SK-N-SH treated with all-trans-retinoic acid at 6 μM for 48 hours (cell line): ENCODE measurements around the gene SPTBN4.

Experiments
- ATAC-seq: fragments of 200-7000 bp; cut with Tn5 transposase; 3 replicates; pipeline ENCODE4 v1.9.1; 2020; ENCODE audit warnings: mild to moderate bottlenecking, moderate library complexity
- ARNTL ChIP-seq: fragments of 450-650 bp; formaldehyde crosslinking; IDR thresholded peaks from 2 replicates; pipeline ENCODE4 v1.5.0; 2020; ENCODE audit warnings: low read depth, mild to moderate bottlenecking, moderate library complexity, borderline replicate concordance
- BACH2 ChIP-seq: fragments of 250-450 bp; sonication (Bioruptor Pico); IDR thresholded peaks from 2 replicates; pipeline ENCODE4 v1.9.0; 2021; ENCODE audit warnings: mild to moderate bottlenecking, borderline replicate concordance
- CSRNP3 ChIP-seq: fragments of 250-450 bp; sonication (Bioruptor Pico); IDR thresholded peaks from 2 replicates; pipeline ENCODE4 v1.5.1; 2021; ENCODE audit warnings: mild to moderate bottlenecking, moderate library complexity
- GLIS3 ChIP-seq: fragments of 250-450 bp; sonication (Bioruptor Pico); IDR thresholded peaks from 2 replicates; pipeline ENCODE4 v1.5.0; 2020; ENCODE audit warnings: mild to moderate bottlenecking, moderate library complexity
- ISL1 ChIP-seq: fragments of 250-450 bp; sonication (Bioruptor Pico); IDR thresholded peaks from 2 replicates; pipeline ENCODE4 v2.1.2; 2022; ENCODE audit warnings: mild to moderate bottlenecking, moderate library complexity
- OSR1 ChIP-seq: fragments of 250-450 bp; sonication (Bioruptor Pico); IDR thresholded peaks from 2 replicates; pipeline ENCODE4 v1.8.0; 2022; ENCODE audit warnings: moderate library complexity, mild to moderate bottlenecking, inconsistent platforms
- RARB ChIP-seq: fragments of 250-450 bp; sonication (Bioruptor Pico); IDR thresholded peaks from 2 replicates; pipeline ENCODE4 v1.8.0; 2021; ENCODE audit warnings: mild to moderate bottlenecking, moderate library complexity
- SNAI2 ChIP-seq: fragments of 250-450 bp; sonication (Bioruptor Pico); IDR thresholded peaks from 2 replicates; pipeline ENCODE4 v1.5.0; 2020; ENCODE audit warnings: mild to moderate bottlenecking, moderate library complexity
- TOX ChIP-seq: fragments of 250-450 bp; sonication (Bioruptor Pico); IDR thresholded peaks from 2 replicates; pipeline ENCODE4 v1.8.0; 2021; ENCODE audit warnings: mild to moderate bottlenecking, moderate library complexity, borderline replicate concordance
- TSHZ2 ChIP-seq: fragments of 250-450 bp; sonication (Bioruptor Pico); IDR thresholded peaks from 2 replicates; pipeline ENCODE4 v1.5.0; 2020; ENCODE audit warnings: mild to moderate bottlenecking, moderate library complexity
- ZC3H10 ChIP-seq: fragments of 250-450 bp; sonication (Bioruptor Pico); IDR thresholded peaks from 2 replicates; pipeline ENCODE4 v1.5.1; 2021; ENCODE audit warnings: mild to moderate bottlenecking, moderate library complexity
- ZFP30 ChIP-seq: fragments of 450-650 bp; formaldehyde crosslinking; IDR thresholded peaks from 2 replicates; pipeline ENCODE4 v1.5.0; 2022; ENCODE audit warnings: mild to moderate bottlenecking, moderate library complexity
- ZNF565 ChIP-seq: fragments of 450-650 bp; formaldehyde crosslinking; conservative IDR thresholded peaks from 2 replicates; pipeline ENCODE4 v1.5.0; 2020; ENCODE audit warnings: low read depth, mild to moderate bottlenecking, moderate library complexity
- ZNF70 ChIP-seq: fragments of 450-650 bp; formaldehyde crosslinking; IDR thresholded peaks from 2 replicates; pipeline ENCODE4 v1.5.0; 2020; ENCODE audit warnings: mild to moderate bottlenecking, moderate library complexity
- ZNF8 ChIP-seq: fragments of 450-650 bp; formaldehyde crosslinking; IDR thresholded peaks from 2 replicates; pipeline ENCODE4 v1.5.0; 2020; ENCODE audit warnings: mild to moderate bottlenecking, moderate library complexity
- TF ChIP-seq, protein P1 (sequence below): fragments of 250-450 bp; sonication (Bioruptor Pico); IDR thresholded peaks from 2 replicates; pipeline ENCODE4 v1.8.0; 2020; ENCODE audit warnings: mild to moderate bottlenecking, moderate library complexity, borderline replicate concordance
- TF ChIP-seq, protein P2 (sequence below): fragments of 250-450 bp; sonication (Bioruptor Pico); IDR thresholded peaks from 2 replicates; pipeline ENCODE4 v1.8.0; 2021; ENCODE audit warnings: low read depth, mild to moderate bottlenecking, moderate library complexity, borderline replicate concordance
- TF ChIP-seq, protein P3 (sequence below): fragments of 250-450 bp; sonication (Bioruptor Pico); IDR thresholded peaks from 2 replicates; pipeline ENCODE4 v1.5.1; 2020; ENCODE audit warnings: low read depth, mild to moderate bottlenecking, moderate library complexity

SPTBN4 gene

GRCh38 chr19:40444825-40445312 is 21.9 kb upstream of the SPTBN4 start (continued):
- TF ChIP-seq CSRNP3 (no peak), RARB (CRISPR knock-in tag) (no peak), ZNF565 (no peak)

DNA sequence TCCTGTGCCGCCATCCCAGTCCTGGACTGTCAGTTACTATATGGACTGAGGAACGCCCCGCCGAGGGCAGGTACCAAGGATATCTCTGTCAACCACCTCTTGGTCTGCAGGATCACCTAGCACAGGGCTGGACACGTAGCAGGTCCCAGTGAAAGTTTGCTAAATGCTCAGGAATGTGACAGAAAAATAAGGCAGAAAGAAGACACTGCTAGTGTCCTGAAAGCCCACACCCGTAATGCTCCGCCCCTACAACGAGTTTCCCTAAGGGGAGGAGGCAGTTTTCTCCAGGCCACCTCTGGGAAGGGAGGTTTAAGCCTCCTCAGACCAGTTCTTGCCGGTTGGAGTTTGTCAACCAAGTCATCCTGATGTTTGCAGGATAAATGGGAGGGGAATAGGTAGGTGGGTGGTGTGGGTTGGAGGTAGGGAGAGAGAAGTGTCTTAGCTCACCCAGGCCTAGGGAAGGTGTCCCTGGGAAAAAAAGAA is 21.0 kb upstream of the SPTBN4 start:
- TF ChIP-seq CSRNP3 = no peak
- TF ChIP-seq, protein P1, sequence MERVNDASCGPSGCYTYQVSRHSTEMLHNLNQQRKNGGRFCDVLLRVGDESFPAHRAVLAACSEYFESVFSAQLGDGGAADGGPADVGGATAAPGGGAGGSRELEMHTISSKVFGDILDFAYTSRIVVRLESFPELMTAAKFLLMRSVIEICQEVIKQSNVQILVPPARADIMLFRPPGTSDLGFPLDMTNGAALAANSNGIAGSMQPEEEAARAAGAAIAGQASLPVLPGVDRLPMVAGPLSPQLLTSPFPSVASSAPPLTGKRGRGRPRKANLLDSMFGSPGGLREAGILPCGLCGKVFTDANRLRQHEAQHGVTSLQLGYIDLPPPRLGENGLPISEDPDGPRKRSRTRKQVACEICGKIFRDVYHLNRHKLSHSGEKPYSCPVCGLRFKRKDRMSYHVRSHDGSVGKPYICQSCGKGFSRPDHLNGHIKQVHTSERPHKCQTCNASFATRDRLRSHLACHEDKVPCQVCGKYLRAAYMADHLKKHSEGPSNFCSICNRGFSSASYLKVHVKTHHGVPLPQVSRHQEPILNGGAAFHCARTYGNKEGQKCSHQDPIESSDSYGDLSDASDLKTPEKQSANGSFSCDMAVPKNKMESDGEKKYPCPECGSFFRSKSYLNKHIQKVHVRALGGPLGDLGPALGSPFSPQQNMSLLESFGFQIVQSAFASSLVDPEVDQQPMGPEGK (CRISPR knock-in tag) = no peak
- TF ChIP-seq BACH2 (CRISPR knock-in tag) = no peak
- TF ChIP-seq SNAI2 (CRISPR knock-in tag) = no peak
- no peak for TF ChIP-seq ZFP30 (CRISPR knock-in tag)
- TF ChIP-seq TSHZ2 = no peak
- no peak for TF ChIP-seq OSR1 (CRISPR knock-in tag)
- no peak for TF ChIP-seq ZNF70
- no peak for ATAC-seq

GRCh38 chr19:40446263-40446784 is 20.5 kb upstream of the SPTBN4 start:
- TF ChIP-seq, protein P2, sequence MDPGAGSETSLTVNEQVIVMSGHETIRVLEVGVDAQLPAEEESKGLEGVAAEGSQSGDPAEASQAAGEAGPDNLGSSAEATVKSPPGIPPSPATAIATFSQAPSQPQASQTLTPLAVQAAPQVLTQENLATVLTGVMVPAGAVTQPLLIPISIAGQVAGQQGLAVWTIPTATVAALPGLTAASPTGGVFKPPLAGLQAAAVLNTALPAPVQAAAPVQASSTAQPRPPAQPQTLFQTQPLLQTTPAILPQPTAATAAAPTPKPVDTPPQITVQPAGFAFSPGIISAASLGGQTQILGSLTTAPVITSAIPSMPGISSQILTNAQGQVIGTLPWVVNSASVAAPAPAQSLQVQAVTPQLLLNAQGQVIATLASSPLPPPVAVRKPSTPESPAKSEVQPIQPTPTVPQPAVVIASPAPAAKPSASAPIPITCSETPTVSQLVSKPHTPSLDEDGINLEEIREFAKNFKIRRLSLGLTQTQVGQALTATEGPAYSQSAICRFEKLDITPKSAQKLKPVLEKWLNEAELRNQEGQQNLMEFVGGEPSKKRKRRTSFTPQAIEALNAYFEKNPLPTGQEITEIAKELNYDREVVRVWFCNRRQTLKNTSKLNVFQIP = no peak
- TF ChIP-seq, protein P3, sequence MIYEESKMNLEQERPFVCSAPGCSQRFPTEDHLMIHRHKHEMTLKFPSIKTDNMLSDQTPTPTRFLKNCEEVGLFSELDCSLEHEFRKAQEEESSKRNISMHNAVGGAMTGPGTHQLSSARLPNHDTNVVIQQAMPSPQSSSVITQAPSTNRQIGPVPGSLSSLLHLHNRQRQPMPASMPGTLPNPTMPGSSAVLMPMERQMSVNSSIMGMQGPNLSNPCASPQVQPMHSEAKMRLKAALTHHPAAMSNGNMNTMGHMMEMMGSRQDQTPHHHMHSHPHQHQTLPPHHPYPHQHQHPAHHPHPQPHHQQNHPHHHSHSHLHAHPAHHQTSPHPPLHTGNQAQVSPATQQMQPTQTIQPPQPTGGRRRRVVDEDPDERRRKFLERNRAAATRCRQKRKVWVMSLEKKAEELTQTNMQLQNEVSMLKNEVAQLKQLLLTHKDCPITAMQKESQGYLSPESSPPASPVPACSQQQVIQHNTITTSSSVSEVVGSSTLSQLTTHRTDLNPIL (CRISPR knock-in tag) = no peak
- TF ChIP-seq ZNF70 (no peak), ISL1 (no peak), ARNTL (CRISPR knock-in tag) (no peak), TOX (CRISPR knock-in tag) (no peak)
- TF ChIP-seq, all 23 proteins: peak for 0
- no peak for ATAC-seq

GRCh38 chr19:40449506-40449905 is 17.3 kb upstream of the SPTBN4 start:
- ATAC-seq = no peak
- no peak for TF ChIP-seq GLIS3 (CRISPR knock-in tag)
- TF ChIP-seq ZNF70 = no peak
- TF ChIP-seq ZNF8 (CRISPR knock-in tag) = no peak
- TF ChIP-seq BACH2 (CRISPR knock-in tag) = no peak
- TF ChIP-seq CSRNP3 = no peak
- TF ChIP-seq TSHZ2 = no peak
- TF ChIP-seq ZFP30 (CRISPR knock-in tag) = no peak
- TF ChIP-seq ZC3H10 (CRISPR knock-in tag) = no peak
